GM12878 (cell line): Measurements from ENCODE around the gene METRN. TPM values are rescaled to one million over a fixed set of nuclear protein-coding genes. Genes with fewer than 3 reads are reported as not detected.

ENCODE experiments used
- ATAC-seq: fragments of 200-7000 bp; cut with Tn5 transposase; 3 replicates; pipeline ENCODE4 v1.9.1; 2020; ENCODE audit warnings: mild to moderate bottlenecking, moderate library complexity
- BruUV-seq: library from RNA; stranded (reverse); fragments of 400-500 nt; replicated peaks from 2 replicates; lab custom pipeline; 2021; lab: Mats Ljungman, UMichigan
- CTCF ChIA-PET: fragments of 300-600 bp; sonication (Branson Sonifier 250); formaldehyde crosslinking; extraction: SDS; loops from one replicate; lab custom pipeline; 2021; ENCODE audit warnings: inconsistent platforms; lab: Yijun Ruan, JAX
- POLR2A ChIA-PET: fragments of 350-600 bp; formaldehyde crosslinking; extraction: SDS; loops from one replicate; lab custom pipeline; 2021; ENCODE audit warnings: inconsistent platforms; lab: Charles Lee
- RAD21 ChIA-PET: fragments of 300-600 bp; sonication (Branson Sonifier 250); formaldehyde crosslinking; loops from one replicate; lab custom pipeline; 2023; ENCODE audit warnings: antibody characterized with exemption; ENCODE audit not compliant: unreplicated experiment; lab: Charles Lee
- SMC1A ChIA-PET: fragments of 300-600 bp; sonication (Branson Sonifier 250); formaldehyde crosslinking; loops from one replicate; lab custom pipeline; 2023; ENCODE audit not compliant: unreplicated experiment, uncharacterized antibody; lab: Charles Lee
- DNase-seq: peaks from one replicate; pipeline ENCODE4 v3.0.0-alpha.2; 2011; ENCODE audit warnings: low read depth, low spot score
- FAIRE-seq: peaks from 3 replicates; lab custom pipeline; 2011; peaks lifted over from hg19 to GRCh38; lab: Jason Lieb, UNC
- H2AFZ ChIP-seq: 2 replicates; pipeline ENCODE4 v1.6.0; 2011; ENCODE audit warnings: low read depth, low read length, control low read depth; ENCODE audit not compliant: control insufficient read depth
- H3K27ac ChIP-seq: 2 replicates; pipeline ENCODE4 v1.5.1; 2011; ENCODE audit warnings: control low read depth; ENCODE audit not compliant: control insufficient read depth, insufficient read depth
- H3K27me3 ChIP-seq, 2 experiments: replicated peaks in 1 of 2; 2 replicates each; pipeline versions ENCODE4 v1.6.0 to v1.6.1; 2011; ENCODE audit warnings: low read length in 1 of 2; ENCODE audit not compliant: control insufficient read depth in 2 of 2, insufficient read depth in 2 of 2
- H3K36me3 ChIP-seq, 2 experiments: 2 replicates each; pipeline ENCODE4 v1.5.1; 2011; ENCODE audit warnings: low read length in 1 of 2; ENCODE audit not compliant: control insufficient read depth in 2 of 2, insufficient read depth in 2 of 2
- H3K4me1 ChIP-seq: 2 replicates; pipeline ENCODE4 v1.6.1; 2011; ENCODE audit warnings: mild to moderate bottlenecking, low read length, moderate library complexity, mixed read lengths; ENCODE audit not compliant: control insufficient read depth, insufficient read depth
- H3K4me2 ChIP-seq: 2 replicates; pipeline ENCODE4 v1.6.0; 2011; ENCODE audit warnings: control low read depth; ENCODE audit not compliant: control insufficient read depth, insufficient read depth
- H3K4me3 ChIP-seq: fragments of 200-600 bp; sonication (generic); 2 replicates; pipeline ENCODE4 v1.5.1; 2016
- H3K79me2 ChIP-seq: 2 replicates; pipeline ENCODE4 v1.6.0; 2011; ENCODE audit warnings: low read length; ENCODE audit not compliant: control insufficient read depth, insufficient read depth
- H3K9ac ChIP-seq: 2 replicates; pipeline ENCODE4 v1.8.0; 2011; ENCODE audit warnings: low read length, control low read depth, mixed read lengths; ENCODE audit not compliant: control insufficient read depth, insufficient read depth
- H3K9me3 ChIP-seq: replicated peaks from 3 replicates; pipeline ENCODE4 v1.5.1; 2011; ENCODE audit warnings: mild to moderate bottlenecking, low read length; ENCODE audit not compliant: control insufficient read depth, insufficient read depth
- H4K20me1 ChIP-seq: 2 replicates; pipeline ENCODE4 v1.6.0; 2011; ENCODE audit not compliant: control insufficient read depth, insufficient read depth
- BACH1 ChIP-seq: fragments of 450-650 bp; IDR thresholded peaks from 2 replicates; pipeline ENCODE4 v1.6.1; 2017; ENCODE audit warnings: mild to moderate bottlenecking, borderline replicate concordance
- LARP7 ChIP-seq: fragments of 450-650 bp; IDR thresholded peaks from 2 replicates; pipeline ENCODE4 v1.6.1; 2017; ENCODE audit warnings: mild to moderate bottlenecking
- NFIC ChIP-seq: IDR thresholded peaks from 2 replicates; pipeline ENCODE4 v1.6.1; 2012; ENCODE audit warnings: low read depth, mild to moderate bottlenecking, inconsistent platforms, low read length, moderate library complexity
- PML ChIP-seq: IDR thresholded peaks from 2 replicates; pipeline ENCODE4 v1.6.1; 2012; ENCODE audit warnings: low read length, inconsistent platforms
- RCOR1 ChIP-seq: conservative IDR thresholded peaks from 2 replicates; pipeline ENCODE4 v1.6.1; 2012; ENCODE audit warnings: low read depth, low read length, improper control_type of control experiment
- YBX1 ChIP-seq: fragments of 450-650 bp; IDR thresholded peaks from 2 replicates; pipeline ENCODE4 v1.6.1; 2016; ENCODE audit warnings: antibody characterized with exemption
- WGBS: methylation state at CpG from one replicate; pipeline ENCODE4 v1.1.6; 2016; ENCODE audit warnings: low lambda C conversion rate; ENCODE audit not compliant: insufficient replicate concordance, insufficient coverage; ENCODE audit errors: missing lambda C conversion rate; 5-methylcytosine and 5-hydroxymethylcytosine counted together
- in situ Hi-C: fragments of 300-500 bp; cut with MboI; formaldehyde crosslinking; loops from 9 replicates; pipeline ENCODE4 v1.14.3; 2018; ENCODE audit warnings: mixed read lengths
- intact Hi-C: fragments of 100-400 bp; cut with micrococcal nuclease; formaldehyde crosslinking; loops from one replicate; pipeline ENCODE4 v1.14.2; 2022; ENCODE audit not compliant: unreplicated experiment
- polyA plus RNA-seq, 11 experiments: library from polyadenylated mRNA; depleted of rRNA in 4 of 11; unstranded in 6 of 11; stranded (reverse) in 5 of 11; fragments of >200 nt; fragmentation: Nextera tagmentation in 4 of 11; fragmentation: Illumina TruSeq in 1 of 11; extraction: Ambion mirVana in 4 of 11; extraction: Trizol in 1 of 11; gene quantifications; 1 replicate in 1 of 11; 2 replicates in 10 of 11; pipeline versions ENCODE4 v1.2.1 to v1.2.3, GENCODE V29; 2011 to 2016; ENCODE audit warnings: inconsistent platforms in 2 of 11, missing spikeins in 2 of 11, low read depth in 1 of 11
- total RNA-seq, 4 experiments: library from RNA; depleted of rRNA in 3 of 4; stranded (reverse); fragments of >200 nt in 3 of 4; fragmentation: Illumina TruSeq in 1 of 4; extraction: Trizol in 1 of 4; gene quantifications; 2 replicates each; pipeline versions ENCODE4 v1.2.1 to v1.2.3, GENCODE V29; 2013 to 2021
- TF ChIP-seq, protein P1 (sequence below): fragments of 450-650 bp; IDR thresholded peaks from 2 replicates; pipeline ENCODE4 v1.6.1; 2017; ENCODE audit warnings: mild to moderate bottlenecking, moderate library complexity

Gene METRN
- total and polyA plus RNA-seq, 10 of the 15 experiments (the other 5 are each of a cell fraction or from before 2014, with no cell fraction given), result 0.11 to 12.8 (median 1.1) TPM; not detected in 1

DNA sequence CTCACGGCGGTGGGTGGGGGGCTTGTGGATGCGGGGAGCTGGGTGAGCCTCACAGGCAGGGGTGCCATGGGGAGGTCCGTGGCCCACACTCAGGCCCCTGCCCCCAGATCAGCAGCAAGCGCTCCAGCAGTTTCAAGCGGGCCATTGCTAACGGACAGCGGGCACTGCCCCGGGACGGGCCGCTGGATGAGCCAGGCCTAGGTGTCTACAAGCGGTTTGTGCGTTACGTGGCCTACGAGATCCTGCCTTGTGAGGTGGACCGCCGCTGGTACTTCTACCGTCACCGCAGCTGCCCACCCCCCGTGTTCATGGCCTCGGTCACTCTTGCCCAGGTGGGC is 38.4 kb upstream of the METRN start (continued):
- TF ChIP-seq, protein P1, sequence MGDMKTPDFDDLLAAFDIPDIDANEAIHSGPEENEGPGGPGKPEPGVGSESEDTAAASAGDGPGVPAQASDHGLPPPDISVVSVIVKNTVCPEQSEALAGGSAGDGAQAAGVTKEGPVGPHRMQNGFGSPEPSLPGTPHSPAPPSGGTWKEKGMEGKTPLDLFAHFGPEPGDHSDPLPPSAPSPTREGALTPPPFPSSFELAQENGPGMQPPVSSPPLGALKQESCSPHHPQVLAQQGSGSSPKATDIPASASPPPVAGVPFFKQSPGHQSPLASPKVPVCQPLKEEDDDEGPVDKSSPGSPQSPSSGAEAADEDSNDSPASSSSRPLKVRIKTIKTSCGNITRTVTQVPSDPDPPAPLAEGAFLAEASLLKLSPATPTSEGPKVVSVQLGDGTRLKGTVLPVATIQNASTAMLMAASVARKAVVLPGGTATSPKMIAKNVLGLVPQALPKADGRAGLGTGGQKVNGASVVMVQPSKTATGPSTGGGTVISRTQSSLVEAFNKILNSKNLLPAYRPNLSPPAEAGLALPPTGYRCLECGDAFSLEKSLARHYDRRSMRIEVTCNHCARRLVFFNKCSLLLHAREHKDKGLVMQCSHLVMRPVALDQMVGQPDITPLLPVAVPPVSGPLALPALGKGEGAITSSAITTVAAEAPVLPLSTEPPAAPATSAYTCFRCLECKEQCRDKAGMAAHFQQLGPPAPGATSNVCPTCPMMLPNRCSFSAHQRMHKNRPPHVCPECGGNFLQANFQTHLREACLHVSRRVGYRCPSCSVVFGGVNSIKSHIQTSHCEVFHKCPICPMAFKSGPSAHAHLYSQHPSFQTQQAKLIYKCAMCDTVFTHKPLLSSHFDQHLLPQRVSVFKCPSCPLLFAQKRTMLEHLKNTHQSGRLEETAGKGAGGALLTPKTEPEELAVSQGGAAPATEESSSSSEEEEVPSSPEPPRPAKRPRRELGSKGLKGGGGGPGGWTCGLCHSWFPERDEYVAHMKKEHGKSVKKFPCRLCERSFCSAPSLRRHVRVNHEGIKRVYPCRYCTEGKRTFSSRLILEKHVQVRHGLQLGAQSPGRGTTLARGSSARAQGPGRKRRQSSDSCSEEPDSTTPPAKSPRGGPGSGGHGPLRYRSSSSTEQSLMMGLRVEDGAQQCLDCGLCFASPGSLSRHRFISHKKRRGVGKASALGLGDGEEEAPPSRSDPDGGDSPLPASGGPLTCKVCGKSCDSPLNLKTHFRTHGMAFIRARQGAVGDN, result no peak
- TF ChIP-seq LARP7 (no peak), RCOR1 (no peak), NFIC (no peak)

DNA sequence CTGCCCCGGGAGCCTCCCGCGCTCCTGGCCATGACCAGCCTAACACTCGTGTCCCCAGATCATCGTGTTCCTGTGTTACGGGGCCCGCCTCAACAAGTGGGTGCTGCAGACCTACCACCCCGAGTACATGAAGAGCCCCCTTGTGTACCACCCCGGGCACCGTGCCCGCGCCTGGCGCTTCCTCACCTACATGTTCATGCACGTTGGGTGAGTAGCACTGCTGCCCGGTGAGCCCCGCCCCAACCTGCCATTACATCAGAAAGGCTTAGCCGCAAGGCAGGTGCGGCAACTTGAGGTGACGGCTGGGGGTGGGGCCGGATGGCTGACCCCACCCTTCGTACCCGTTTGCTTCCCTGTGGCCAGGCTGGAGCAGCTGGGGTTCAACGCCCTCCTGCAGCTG is 38.0 kb upstream of the METRN start:
- ChIA-PET RAD21 (no interaction called here), CTCF (no interaction called here), POLR2A (no interaction called here), SMC1A (no interaction called here)
- DNase-seq (no peak), FAIRE-seq (no peak), ATAC-seq (no peak)
- peaks cover 7% of the 10 kb centered on the region for H3K4me1 ChIP-seq
- TF ChIP-seq BACH1 (no peak), YBX1 (no peak), PML (no peak)
- H3K9me3 ChIP-seq, result no peaks in the 10 kb centered on the region
- WGBS, result 69% methylated on average over 23 of the region's 23 CpGs
- no peak overlapping the region for H3K4me2 ChIP-seq
- no peak overlapping the region for H3K4me3 ChIP-seq
- H4K20me1 ChIP-seq, result peaks cover 6% of the 10 kb centered on the region; the same call in 1 of the 2 replicates
- BruUV-seq, result no TSS peak
- H2AFZ ChIP-seq, result no peak overlapping the region
- intact Hi-C loops, result no loop called here
- H3K36me3 ChIP-seq, result peaks cover 0 to 8% of the 10 kb centered on the region in 2 experiments; a peak in 2 of 4 replicates
- peaks cover 14% of the 10 kb centered on the region for H3K79me2 ChIP-seq
- in situ Hi-C loops, result no loop called here
- no peak overlapping the region for H3K27ac ChIP-seq
- H3K9ac ChIP-seq, result no peak overlapping the region
- H3K27me3 ChIP-seq, result no peaks in the 10 kb centered on the region
